ENCODE measurements around the gene B3GNT7. TPM values are rescaled to one million over a fixed set of nuclear protein-coding genes. Genes with fewer than 3 reads are reported as not detected.

The B3GNT7 gene
- total RNA-seq, 1 donor from 2014 or later: 0.52 TPM

- Histone ChIP-seq H3K27me3 (ENCODE audit: control insufficient read depth in 3 of 3, insufficient read depth in 3 of 3, low read length in 3 of 3) (no peaks in the 10 kb centered on the region), H3K9me3 (ENCODE audit: control insufficient read depth in 3 of 3, low read length in 3 of 3) (no peaks in the 10 kb centered on the region), H3K4me1 (ENCODE audit: control insufficient read depth in 3 of 3, insufficient read depth in 3 of 3, low read length in 3 of 3) (peaks cover 0 to 4% (median under 1%) of the 10 kb centered on the region in 3 donors), H3K36me3 (ENCODE audit: control insufficient read depth in 3 of 3, insufficient read depth in 3 of 3, low read length in 3 of 3) (peaks cover 0 to 3% (median 0%) of the 10 kb centered on the region in 3 donors), H3K27ac (ENCODE audit: low read depth, low read length) (no peak overlapping the region), H3K9ac (ENCODE audit: low read depth in 1 of 3, low read length in 3 of 3) (no peak overlapping the region), H3K4me3 (ENCODE audit: low read length in 3 of 3) (no peak overlapping the region)
These were observed 30.3 kb upstream of the B3GNT7 start for GRCh38 chr2:231364961-231365810.

GRCh38 chr2:231367178-231367577 lies 28.3 kb upstream of the B3GNT7 start:
- H3K9me3 ChIP-seq (ENCODE audit: control insufficient read depth in 3 of 3, low read length in 3 of 3): no peaks in the 10 kb centered on the region
- H3K36me3 ChIP-seq (ENCODE audit: control insufficient read depth in 3 of 3, insufficient read depth in 3 of 3, low read length in 3 of 3): peaks cover 0 to 3% (median 0%) of the 10 kb centered on the region in 3 donors
- no peak overlapping the region for H3K27ac ChIP-seq (ENCODE audit: low read depth, low read length)
- H3K4me1 ChIP-seq (ENCODE audit: control insufficient read depth in 3 of 3, insufficient read depth in 3 of 3, low read length in 3 of 3): peaks cover 0 to 4% (median 2%) of the 10 kb centered on the region in 3 donors
- H3K27me3 ChIP-seq (ENCODE audit: control insufficient read depth in 3 of 3, insufficient read depth in 3 of 3, low read length in 3 of 3): no peaks in the 10 kb centered on the region
- no peak overlapping the region for H3K9ac ChIP-seq (ENCODE audit: low read depth in 1 of 3, low read length in 3 of 3)
- H3K4me3 ChIP-seq (ENCODE audit: low read length in 3 of 3): no peak overlapping the region

GRCh38 chr2:231369580-231370428 lies 25.7 kb upstream of the B3GNT7 start:
- no peak overlapping the region for H3K9ac ChIP-seq (ENCODE audit: low read depth in 1 of 3, low read length in 3 of 3)
- H3K36me3 ChIP-seq (ENCODE audit: control insufficient read depth in 3 of 3, insufficient read depth in 3 of 3, low read length in 3 of 3): no peaks in the 10 kb centered on the region

GRCh38 chr2:231370429-231370748 lies 25.1 kb upstream of the B3GNT7 start:
- Histone ChIP-seq H3K9ac (ENCODE audit: low read depth in 1 of 3, low read length in 3 of 3) (no peak overlapping the region), H3K4me1 (ENCODE audit: control insufficient read depth in 3 of 3, insufficient read depth in 3 of 3, low read length in 3 of 3) (peaks cover 0 to 2% (median 0%) of the 10 kb centered on the region in 3 donors), H3K9me3 (ENCODE audit: control insufficient read depth in 3 of 3, low read length in 3 of 3) (no peaks in the 10 kb centered on the region), H3K4me3 (ENCODE audit: low read length in 3 of 3) (no peak overlapping the region), H3K27ac (ENCODE audit: low read depth, low read length) (no peak overlapping the region), H3K27me3 (ENCODE audit: control insufficient read depth in 3 of 3, insufficient read depth in 3 of 3, low read length in 3 of 3) (no peaks in the 10 kb centered on the region), H3K36me3 (ENCODE audit: control insufficient read depth in 3 of 3, insufficient read depth in 3 of 3, low read length in 3 of 3) (no peaks in the 10 kb centered on the region)

More at GRCh38 chr2:231369580-231370428, 25.7 kb upstream of the B3GNT7 start:
- Histone ChIP-seq H3K4me1 (ENCODE audit: control insufficient read depth in 3 of 3, insufficient read depth in 3 of 3, low read length in 3 of 3) (peaks cover 0 to 2% (median 0%) of the 10 kb centered on the region in 3 donors), H3K27me3 (ENCODE audit: control insufficient read depth in 3 of 3, insufficient read depth in 3 of 3, low read length in 3 of 3) (no peaks in the 10 kb centered on the region), H3K4me3 (ENCODE audit: low read length in 3 of 3) (no peak overlapping the region), H3K27ac (ENCODE audit: low read depth, low read length) (no peak overlapping the region), H3K9me3 (ENCODE audit: control insufficient read depth in 3 of 3, low read length in 3 of 3) (no peaks in the 10 kb centered on the region)

- H3K36me3 ChIP-seq (ENCODE audit: control insufficient read depth in 3 of 3, insufficient read depth in 3 of 3, low read length in 3 of 3): no peaks in the 10 kb centered on the region
- H3K4me1 ChIP-seq (ENCODE audit: control insufficient read depth in 3 of 3, insufficient read depth in 3 of 3, low read length in 3 of 3): peaks cover 0 to 2% (median 0%) of the 10 kb centered on the region in 3 donors
- no peaks in the 10 kb centered on the region for H3K9me3 ChIP-seq (ENCODE audit: control insufficient read depth in 3 of 3, low read length in 3 of 3)
- no peak overlapping the region for H3K4me3 ChIP-seq (ENCODE audit: low read length in 3 of 3)
- H3K27ac ChIP-seq (ENCODE audit: low read depth, low read length): no peak overlapping the region
- H3K9ac ChIP-seq (ENCODE audit: low read depth in 1 of 3, low read length in 3 of 3): no peak overlapping the region
- H3K27me3 ChIP-seq (ENCODE audit: control insufficient read depth in 3 of 3, insufficient read depth in 3 of 3, low read length in 3 of 3): no peaks in the 10 kb centered on the region
These were observed 24.6 kb upstream of the B3GNT7 start for GRCh38 chr2:231370749-231371429.

DNA sequence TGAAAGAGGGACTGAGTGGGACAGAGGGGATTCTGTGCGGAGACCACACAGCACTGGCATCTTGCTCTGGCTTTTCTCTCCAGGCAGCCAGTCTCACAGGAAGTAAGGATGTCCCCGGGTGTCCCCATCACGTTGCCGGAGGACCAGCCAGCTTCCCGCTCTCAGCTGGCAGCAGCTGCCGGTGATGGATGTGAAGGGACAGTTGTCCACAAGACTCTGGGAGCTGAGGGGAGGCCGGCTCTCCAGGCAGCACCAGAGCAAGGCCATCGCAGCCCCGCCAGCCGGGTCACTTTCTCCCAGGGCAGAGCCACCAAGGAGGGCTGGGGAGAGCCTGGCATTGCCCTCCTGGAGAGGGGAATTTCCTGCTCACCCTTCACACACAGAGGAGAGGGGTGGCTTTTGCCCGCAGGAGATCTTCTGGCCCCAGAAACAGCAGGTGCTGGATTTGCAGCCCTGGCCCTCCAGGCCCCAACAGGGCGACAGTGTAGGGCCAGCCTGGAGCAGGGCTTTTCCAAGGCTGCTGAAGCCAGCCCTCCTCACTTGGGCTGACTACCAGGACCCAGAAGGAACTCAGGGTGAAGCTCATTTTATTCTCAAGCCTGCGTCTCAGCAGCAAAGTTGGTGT lies 24.0 kb upstream of the B3GNT7 start:
- H3K36me3 ChIP-seq (ENCODE audit: control insufficient read depth in 3 of 3, insufficient read depth in 3 of 3, low read length in 3 of 3): no peaks in the 10 kb centered on the region
- no peaks in the 10 kb centered on the region for H3K9me3 ChIP-seq (ENCODE audit: control insufficient read depth in 3 of 3, low read length in 3 of 3)
- H3K4me3 ChIP-seq (ENCODE audit: low read length in 3 of 3): no peak overlapping the region
- H3K9ac ChIP-seq (ENCODE audit: low read depth in 1 of 3, low read length in 3 of 3): no peak overlapping the region
- no peak overlapping the region for H3K27ac ChIP-seq (ENCODE audit: low read depth, low read length)
- H3K27me3 ChIP-seq (ENCODE audit: control insufficient read depth in 3 of 3, insufficient read depth in 3 of 3, low read length in 3 of 3): no peaks in the 10 kb centered on the region
- H3K4me1 ChIP-seq (ENCODE audit: control insufficient read depth in 3 of 3, insufficient read depth in 3 of 3, low read length in 3 of 3): peaks cover 0 to 2% (median 0%) of the 10 kb centered on the region in 3 donors

DNA sequence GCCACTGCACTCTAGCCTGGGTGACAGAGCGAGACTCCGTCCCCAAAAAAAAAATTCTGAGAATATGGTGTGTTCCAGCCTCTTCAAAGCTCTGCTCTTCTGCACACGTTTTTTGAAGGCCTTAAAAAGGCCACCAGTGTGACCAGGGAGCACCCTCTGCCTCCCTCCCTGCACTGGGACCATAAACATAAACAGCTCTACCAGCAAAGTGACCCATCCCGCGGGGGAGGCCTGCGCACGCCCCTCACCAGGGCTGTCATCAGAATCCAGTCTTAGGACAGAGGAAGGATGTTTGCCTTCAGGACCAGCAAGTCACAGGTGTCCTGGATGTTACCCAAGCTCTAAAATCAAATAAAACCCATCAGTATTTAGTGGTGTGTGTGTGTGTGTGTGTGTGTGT lies 23.2 kb upstream of the B3GNT7 start:
- Histone ChIP-seq H3K9me3 (ENCODE audit: control insufficient read depth in 3 of 3, low read length in 3 of 3) (no peaks in the 10 kb centered on the region), H3K9ac (ENCODE audit: low read depth in 1 of 3, low read length in 3 of 3) (no peak overlapping the region), H3K4me1 (ENCODE audit: control insufficient read depth in 3 of 3, insufficient read depth in 3 of 3, low read length in 3 of 3) (peaks cover 0 to 2% (median 0%) of the 10 kb centered on the region in 3 donors), H3K27me3 (ENCODE audit: control insufficient read depth in 3 of 3, insufficient read depth in 3 of 3, low read length in 3 of 3) (no peaks in the 10 kb centered on the region), H3K36me3 (ENCODE audit: control insufficient read depth in 3 of 3, insufficient read depth in 3 of 3, low read length in 3 of 3) (no peaks in the 10 kb centered on the region), H3K27ac (ENCODE audit: low read depth, low read length) (no peak overlapping the region), H3K4me3 (ENCODE audit: low read length in 3 of 3) (no peak overlapping the region)

DNA sequence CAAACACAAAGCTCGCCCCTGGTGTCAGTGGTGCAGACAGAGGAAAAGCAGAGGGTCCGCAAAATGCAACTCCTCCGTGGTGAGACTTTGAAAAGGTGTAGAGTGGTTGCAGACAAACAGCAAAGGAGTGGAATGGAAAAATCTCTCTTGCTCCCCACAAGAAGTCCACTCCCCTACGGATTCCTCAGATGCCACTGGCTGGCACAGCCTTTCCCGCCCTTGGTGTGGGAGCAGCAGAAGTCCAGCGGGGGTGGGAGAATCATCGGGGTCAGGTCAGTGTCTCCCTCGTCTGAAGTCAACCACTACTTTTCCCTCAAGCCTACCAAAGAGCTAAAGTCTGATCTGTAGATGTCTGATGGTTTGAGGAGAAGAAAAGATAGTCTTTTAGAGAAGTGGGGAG lies 22.3 kb upstream of the B3GNT7 start:
- Histone ChIP-seq H3K27ac (ENCODE audit: low read depth, low read length) (no peak overlapping the region), H3K9me3 (ENCODE audit: control insufficient read depth in 3 of 3, low read length in 3 of 3) (no peaks in the 10 kb centered on the region)

GRCh38 chr2:231373786-231374349 lies 21.6 kb upstream of the B3GNT7 start:
- Histone ChIP-seq H3K9me3 (ENCODE audit: control insufficient read depth in 3 of 3, low read length in 3 of 3) (no peaks in the 10 kb centered on the region), H3K27me3 (ENCODE audit: control insufficient read depth in 3 of 3, insufficient read depth in 3 of 3, low read length in 3 of 3) (no peaks in the 10 kb centered on the region), H3K4me3 (ENCODE audit: low read length in 3 of 3) (no peak overlapping the region), H3K27ac (ENCODE audit: low read depth, low read length) (no peak overlapping the region), H3K36me3 (ENCODE audit: control insufficient read depth in 3 of 3, insufficient read depth in 3 of 3, low read length in 3 of 3) (no peaks in the 10 kb centered on the region), H3K4me1 (ENCODE audit: control insufficient read depth in 3 of 3, insufficient read depth in 3 of 3, low read length in 3 of 3) (peaks cover 0 to 5% (median 0%) of the 10 kb centered on the region in 3 donors), H3K9ac (ENCODE audit: low read depth in 1 of 3, low read length in 3 of 3) (no peak overlapping the region)

More for the DNA sequence above, 22.3 kb upstream of the B3GNT7 start:
- Histone ChIP-seq H3K4me3 (ENCODE audit: low read length in 3 of 3) (no peak overlapping the region), H3K4me1 (ENCODE audit: control insufficient read depth in 3 of 3, insufficient read depth in 3 of 3, low read length in 3 of 3) (peaks cover 0 to 3% (median 0%) of the 10 kb centered on the region in 3 donors), H3K27me3 (ENCODE audit: control insufficient read depth in 3 of 3, insufficient read depth in 3 of 3, low read length in 3 of 3) (no peaks in the 10 kb centered on the region), H3K9ac (ENCODE audit: low read depth in 1 of 3, low read length in 3 of 3) (no peak overlapping the region), H3K36me3 (ENCODE audit: control insufficient read depth in 3 of 3, insufficient read depth in 3 of 3, low read length in 3 of 3) (no peaks in the 10 kb centered on the region)
